Measurements from ENCODE around the gene NR4A1. TPM values are rescaled to one million over a fixed set of nuclear protein-coding genes. Genes with fewer than 3 reads are reported as not detected.
A peak's percentile ranks its signal among the peaks of the same experiment; 100 is the strongest.

The NR4A1 gene
- total RNA-seq, 2 donors from 2014 or later, result 17.7 to 18.4 TPM

- Histone ChIP-seq H3K4me1 (ENCODE audit: control insufficient read depth, insufficient read depth, low read length) (no peaks in the 10 kb centered on the region), H3K27me3 (ENCODE audit: control insufficient read depth, insufficient read depth, low read length, poor library complexity, severe bottlenecking) (no peaks in the 10 kb centered on the region), H3K27ac (ENCODE audit: low read depth, low read length) (no peak overlapping the region), H3K9ac (ENCODE audit: extremely low read depth, low read length, poor library complexity, severe bottlenecking) (no peak overlapping the region), H3K36me3 (ENCODE audit: control insufficient read depth, insufficient read depth, low read length) (peaks cover 24% of the 10 kb centered on the region), H3K9me3 (ENCODE audit: control insufficient read depth, low read length) (no peaks in the 10 kb centered on the region), H3K4me3 (ENCODE audit: low read length) (no peak overlapping the region)
- no peak for DNase-seq
- no peak overlapping the region for H3K27ac Mint-ChIP-seq
- H3K9me3 Mint-ChIP-seq, result no peaks in the 10 kb centered on the region
- H3K36me3 Mint-ChIP-seq (ENCODE audit: low read depth), result peaks cover 20% of the 10 kb centered on the region
- H3K4me3 Mint-ChIP-seq, result no peak overlapping the region
- 69 to 82% methylated on average over 4 to 9 of the region's 9 CpGs for WGBS, 2 experiments (ENCODE audit: insufficient coverage in 1 of 2, insufficient read length in 1 of 2)
- peaks cover 2% of the 10 kb centered on the region for H3K27me3 Mint-ChIP-seq (ENCODE audit: insufficient read depth)
- TF ChIP-seq CTCF (conservative IDR thresholded peaks at IDR 0.05), result no peak
- peaks cover 13% of the 10 kb centered on the region for H3K4me1 Mint-ChIP-seq
Observed at GRCh38 chr12:52081263-52081733, 30.1 kb downstream of the NR4A1 start.

GRCh38 chr12:52082026-52082668 lies 30.9 kb downstream of the NR4A1 start:
- Histone ChIP-seq H3K27me3 (ENCODE audit: control insufficient read depth, insufficient read depth, low read length, poor library complexity, severe bottlenecking) (no peaks in the 10 kb centered on the region), H3K4me1 (ENCODE audit: control insufficient read depth, insufficient read depth, low read length) (no peaks in the 10 kb centered on the region), H3K9ac (ENCODE audit: extremely low read depth, low read length, poor library complexity, severe bottlenecking) (no peak overlapping the region), H3K9me3 (ENCODE audit: control insufficient read depth, low read length) (no peaks in the 10 kb centered on the region), H3K36me3 (ENCODE audit: control insufficient read depth, insufficient read depth, low read length) (peaks cover 16% of the 10 kb centered on the region), H3K4me3 (ENCODE audit: low read length) (no peak overlapping the region), H3K27ac (ENCODE audit: low read depth, low read length) (no peak overlapping the region)
- WGBS, 2 experiments (ENCODE audit: insufficient coverage in 1 of 2, insufficient read length in 1 of 2), result 71 to 79% methylated on average over 4 to 13 of the region's 13 CpGs
- Mint-ChIP-seq H3K9me3 (no peaks in the 10 kb centered on the region), H3K36me3 (ENCODE audit: low read depth) (peaks cover 11% of the 10 kb centered on the region), H3K4me1 (peaks cover 13% of the 10 kb centered on the region), H3K4me3 (no peak overlapping the region), H3K27me3 (ENCODE audit: insufficient read depth) (peaks cover 2% of the 10 kb centered on the region), H3K27ac (peak overlapping the region; percentile 67)
- TF ChIP-seq CTCF (conservative IDR thresholded peaks at IDR 0.05), result no peak
- DNase-seq, result peak; percentile 75

GRCh38 chr12:52082669-52082987 lies 31.4 kb downstream of the NR4A1 start:
- H3K27ac Mint-ChIP-seq, result no peak overlapping the region
- WGBS, 2 experiments (ENCODE audit: insufficient coverage in 1 of 2, insufficient read length in 1 of 2), result 88 to 93% methylated on average over 3 to 4 of the region's 4 CpGs
- peaks cover 2% of the 10 kb centered on the region for H3K27me3 Mint-ChIP-seq (ENCODE audit: insufficient read depth)
- Histone ChIP-seq H3K27me3 (ENCODE audit: control insufficient read depth, insufficient read depth, low read length, poor library complexity, severe bottlenecking) (no peaks in the 10 kb centered on the region), H3K4me1 (ENCODE audit: control insufficient read depth, insufficient read depth, low read length) (no peaks in the 10 kb centered on the region), H3K27ac (ENCODE audit: low read depth, low read length) (no peak overlapping the region), H3K36me3 (ENCODE audit: control insufficient read depth, insufficient read depth, low read length) (peaks cover 16% of the 10 kb centered on the region), H3K9me3 (ENCODE audit: control insufficient read depth, low read length) (no peaks in the 10 kb centered on the region), H3K4me3 (ENCODE audit: low read length) (no peak overlapping the region), H3K9ac (ENCODE audit: extremely low read depth, low read length, poor library complexity, severe bottlenecking) (no peak overlapping the region)
- H3K4me1 Mint-ChIP-seq, result peaks cover 13% of the 10 kb centered on the region
- DNase-seq, result no peak
- TF ChIP-seq CTCF (conservative IDR thresholded peaks at IDR 0.05), result no peak
- H3K36me3 Mint-ChIP-seq (ENCODE audit: low read depth), result peaks cover 8% of the 10 kb centered on the region
- no peak overlapping the region for H3K4me3 Mint-ChIP-seq
- H3K9me3 Mint-ChIP-seq, result no peaks in the 10 kb centered on the region

Measured in endodermal cell (in vitro differentiated cells).